Loucy (cell line): Measurements from ENCODE around the gene KIF14.

Experiments used
- H2AFZ ChIP-seq: fragments of 200-600 bp; sonication (generic); 2 replicates; pipeline ENCODE4 v1.6.0; 2016; ENCODE audit warnings: antibody characterized with exemption, mild to moderate bottlenecking, low read length, moderate library complexity
- H3F3A ChIP-seq: fragments of 200-600 bp; 2 replicates; pipeline ENCODE4 v1.6.0; 2016; ENCODE audit warnings: antibody characterized with exemption, low read depth, mild to moderate bottlenecking
- H3K27me3 ChIP-seq: fragments of 200-600 bp; sonication (generic); 2 replicates; pipeline ENCODE4 v1.6.1; 2014; ENCODE audit warnings: low read length, mild to moderate bottlenecking; ENCODE audit not compliant: insufficient read depth, poor library complexity, severe bottlenecking
- H3K36me3 ChIP-seq: fragments of 200-600 bp; sonication (generic); 2 replicates; pipeline ENCODE4 v1.6.1; 2016; ENCODE audit warnings: low read length; ENCODE audit not compliant: insufficient read depth
- H3K4me1 ChIP-seq: fragments of 200-600 bp; sonication (generic); 2 replicates; pipeline ENCODE4 v1.5.1; 2014; ENCODE audit warnings: low read length, mild to moderate bottlenecking; ENCODE audit not compliant: insufficient read depth, poor library complexity, severe bottlenecking
- H3K4me2 ChIP-seq: fragments of 200-600 bp; sonication (generic); 2 replicates; pipeline ENCODE4 v1.6.0; 2014; ENCODE audit warnings: antibody characterized with exemption, low read length, low read depth, mild to moderate bottlenecking; ENCODE audit not compliant: poor library complexity, severe bottlenecking
- H3K4me3 ChIP-seq: fragments of 200-600 bp; sonication (generic); 2 replicates; pipeline ENCODE4 v1.5.1; 2014; ENCODE audit warnings: low read length, mild to moderate bottlenecking, mixed read lengths; ENCODE audit not compliant: poor library complexity, severe bottlenecking
- H3K79me2 ChIP-seq: fragments of 200-600 bp; sonication (generic); 2 replicates; pipeline ENCODE4 v1.6.1; 2014; ENCODE audit warnings: low read length; ENCODE audit not compliant: insufficient read depth
- H3K9ac ChIP-seq: fragments of 200-600 bp; sonication (generic); 2 replicates; pipeline ENCODE4 v1.6.0; 2014; ENCODE audit warnings: mild to moderate bottlenecking, low read depth, low read length, moderate library complexity; ENCODE audit not compliant: poor library complexity, severe bottlenecking
- H3K9me2 ChIP-seq: fragments of 200-600 bp; sonication (generic); replicated peaks from 2 replicates; pipeline ENCODE4 v1.6.1; 2016; ENCODE audit warnings: low read depth, low read length, mixed read lengths
- H3K9me3 ChIP-seq: fragments of 200-600 bp; sonication (generic); 2 replicates; pipeline ENCODE4 v1.6.1; 2014; ENCODE audit warnings: mild to moderate bottlenecking, antibody characterized with exemption, low read length, low read depth; ENCODE audit not compliant: insufficient read depth
- H4K20me1 ChIP-seq: fragments of 200-600 bp; sonication (generic); 2 replicates; pipeline ENCODE4 v1.6.0; 2014; ENCODE audit warnings: antibody characterized with exemption, low read length, mild to moderate bottlenecking; ENCODE audit not compliant: insufficient read depth, poor library complexity, severe bottlenecking
- CTCF ChIP-seq: fragments of 200-600 bp; sonication (generic); conservative IDR thresholded peaks from 2 replicates; pipeline ENCODE4 v1.5.1; 2014; ENCODE audit warnings: mild to moderate bottlenecking, antibody characterized with exemption, low read length
- EZH2phosphoT487 ChIP-seq: fragments of 200-600 bp; IDR thresholded peaks from 2 replicates; pipeline ENCODE4 v1.6.1; 2018; ENCODE audit warnings: antibody characterized with exemption, mild to moderate bottlenecking, moderate library complexity, borderline replicate concordance

The KIF14 gene

DNA sequence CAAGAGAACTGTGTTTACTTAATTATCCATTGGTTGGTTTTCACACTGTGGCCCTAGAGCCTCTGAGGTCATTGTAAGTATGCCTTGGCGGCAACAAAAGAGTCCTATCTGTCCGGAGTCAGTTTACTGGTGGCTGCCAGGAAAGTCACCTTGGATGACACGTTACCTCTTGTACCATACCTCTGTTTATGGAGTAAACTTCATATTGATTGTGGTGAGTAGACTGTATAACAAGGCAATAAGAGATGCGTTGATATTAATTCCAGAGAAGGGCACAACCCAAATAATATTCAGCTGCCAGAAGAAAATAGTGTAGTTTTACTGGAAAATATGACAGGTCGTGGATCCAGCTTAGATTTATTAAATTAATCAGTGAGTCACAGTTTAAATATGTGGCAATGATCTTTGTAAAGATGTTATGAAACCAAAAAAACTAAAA lies 20.4 kb upstream of the KIF14 start:
- Histone ChIP-seq H3K4me3 (no peak overlapping the region), H4K20me1 (no peaks in the 10 kb centered on the region), H3F3A (no peaks in the 10 kb centered on the region), H3K4me2 (no peak overlapping the region), H3K27me3 (no peaks in the 10 kb centered on the region), H3K4me1 (no peaks in the 10 kb centered on the region), H2AFZ (no peak overlapping the region), H3K9me3 (no peaks in the 10 kb centered on the region), H3K9me2 (no peaks in the 10 kb centered on the region), H3K79me2 (no peaks in the 10 kb centered on the region), H3K36me3 (no peaks in the 10 kb centered on the region), H3K9ac (no peak overlapping the region)
- no peak for TF ChIP-seq CTCF
- no peak for TF ChIP-seq EZH2phosphoT487

- H3K4me2 ChIP-seq, result no peak overlapping the region
- H3K9me2 ChIP-seq, result no peaks in the 10 kb centered on the region
- no peaks in the 10 kb centered on the region for H3K79me2 ChIP-seq
- no peaks in the 10 kb centered on the region for H3K4me1 ChIP-seq
- H3K36me3 ChIP-seq, result no peaks in the 10 kb centered on the region
- H3K4me3 ChIP-seq, result no peak overlapping the region
- no peaks in the 10 kb centered on the region for H4K20me1 ChIP-seq
- H3F3A ChIP-seq, result no peaks in the 10 kb centered on the region
- no peaks in the 10 kb centered on the region for H3K27me3 ChIP-seq
- no peak overlapping the region for H3K9ac ChIP-seq
- no peaks in the 10 kb centered on the region for H3K9me3 ChIP-seq
- no peak for TF ChIP-seq CTCF
- no peak for TF ChIP-seq EZH2phosphoT487
- H2AFZ ChIP-seq, result no peak overlapping the region
Measured at GRCh38 chr1:200640373-200640962, 19.9 kb upstream of the KIF14 start.

DNA sequence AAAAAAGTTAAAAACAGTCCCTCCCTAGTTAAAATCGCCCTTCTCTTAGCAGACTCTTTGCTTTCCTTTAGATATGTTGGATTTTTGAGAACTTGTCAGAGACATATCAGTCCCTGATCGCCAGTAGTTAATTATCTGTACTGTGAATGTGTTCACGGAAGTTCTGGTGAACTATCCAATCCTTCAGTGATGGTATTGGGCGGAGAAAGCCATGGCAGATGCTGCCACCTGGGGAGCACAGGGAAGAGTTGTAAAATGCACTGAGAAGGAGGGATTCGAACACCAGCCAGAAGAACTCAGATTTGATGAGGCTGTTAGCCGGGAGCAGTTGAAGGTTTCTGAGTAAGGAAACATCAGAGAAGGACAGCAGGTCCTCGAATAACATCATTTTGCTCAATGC lies 17.5 kb upstream of the KIF14 start:
- Histone ChIP-seq H2AFZ (no peak overlapping the region), H4K20me1 (no peaks in the 10 kb centered on the region), H3K9me2 (no peaks in the 10 kb centered on the region), H3K27me3 (no peaks in the 10 kb centered on the region), H3K4me1 (no peaks in the 10 kb centered on the region), H3F3A (no peaks in the 10 kb centered on the region), H3K4me2 (no peak overlapping the region), H3K4me3 (no peak overlapping the region), H3K9me3 (no peaks in the 10 kb centered on the region), H3K36me3 (no peaks in the 10 kb centered on the region), H3K79me2 (no peaks in the 10 kb centered on the region), H3K9ac (no peak overlapping the region)
- TF ChIP-seq CTCF, result no peak
- TF ChIP-seq EZH2phosphoT487, result no peak
